ENCODE results near the gene CDH23. TPM values are rescaled to one million over a fixed set of nuclear protein-coding genes. Genes with fewer than 3 reads are reported as not detected.

Gene CDH23
- total and polyA plus RNA-seq, 2 donors (not counting 1 experiment from before 2014, with no cell fraction given): 0.37 to 0.89 TPM

GRCh38 chr10:71648933-71649320, 252.2 kb downstream of the CDH23 start:
- CTCF ChIA-PET: interaction anchor here (0.9 kb wide), 1 partner anchor 364 kb away, joined by 3 read pairs; no protein-coding TSS in a partner anchor
- DNase-seq: no peak
- Histone ChIP-seq H3K27me3 (replicated peaks in 1 of 4; ENCODE audit: control extremely low read depth in 1 of 4, control insufficient read depth in 3 of 4, insufficient read depth in 4 of 4, low read length in 3 of 4) (no peaks in the 10 kb centered on the region), H4K20me1 (ENCODE audit: control insufficient read depth, insufficient read depth, low read length, poor library complexity, severe bottlenecking) (no peaks in the 10 kb centered on the region), H3K4me2 (replicated peaks; ENCODE audit: low read depth, low read length, poor library complexity, severe bottlenecking) (no peak overlapping the region), H2AFZ (ENCODE audit: insufficient read depth, low read depth, low read length, poor library complexity, severe bottlenecking) (no peak overlapping the region), H3K36me3 (replicated peaks in 1 of 2; ENCODE audit: control extremely low read depth in 1 of 2, control insufficient read depth in 1 of 2, extremely low read depth in 1 of 2, insufficient read depth in 2 of 2, low read length in 1 of 2) (no peaks in the 10 kb centered on the region), H3K4me1 (ENCODE audit: control insufficient read depth in 2 of 2, insufficient read depth in 2 of 2, low read length in 2 of 2) (peaks cover 11 to 31% of the 10 kb centered on the region in 2 donors), H3K27ac (ENCODE audit: low read length in 2 of 2) (no peak overlapping the region), H3K79me2 (ENCODE audit: control insufficient read depth, insufficient read depth, low read length) (no peaks in the 10 kb centered on the region), H3K9me3 (ENCODE audit: control extremely low read depth in 1 of 3, control insufficient read depth in 2 of 3, insufficient read depth in 1 of 3, low read length in 2 of 3) (peaks cover 0 to 4% (median 0%) of the 10 kb centered on the region in 3 donors), H3K9ac (ENCODE audit: low read length) (no peak overlapping the region), H3K4me3 (ENCODE audit: control extremely low read depth in 1 of 5, extremely low read depth in 1 of 5, insufficient read depth in 1 of 5, low read depth in 2 of 5, low read length in 4 of 5) (no peak overlapping the region)
- Mint-ChIP-seq H3K27ac (no peak overlapping the region), H3K4me1 (peaks cover 28% of the 10 kb centered on the region), H3K27me3 (no peaks in the 10 kb centered on the region), H3K9me3 (ENCODE audit: insufficient read depth) (no peaks in the 10 kb centered on the region), H3K4me3 (no peak overlapping the region)
- POLR2A ChIA-PET: no interaction called here
- TF ChIP-seq, protein P1, sequence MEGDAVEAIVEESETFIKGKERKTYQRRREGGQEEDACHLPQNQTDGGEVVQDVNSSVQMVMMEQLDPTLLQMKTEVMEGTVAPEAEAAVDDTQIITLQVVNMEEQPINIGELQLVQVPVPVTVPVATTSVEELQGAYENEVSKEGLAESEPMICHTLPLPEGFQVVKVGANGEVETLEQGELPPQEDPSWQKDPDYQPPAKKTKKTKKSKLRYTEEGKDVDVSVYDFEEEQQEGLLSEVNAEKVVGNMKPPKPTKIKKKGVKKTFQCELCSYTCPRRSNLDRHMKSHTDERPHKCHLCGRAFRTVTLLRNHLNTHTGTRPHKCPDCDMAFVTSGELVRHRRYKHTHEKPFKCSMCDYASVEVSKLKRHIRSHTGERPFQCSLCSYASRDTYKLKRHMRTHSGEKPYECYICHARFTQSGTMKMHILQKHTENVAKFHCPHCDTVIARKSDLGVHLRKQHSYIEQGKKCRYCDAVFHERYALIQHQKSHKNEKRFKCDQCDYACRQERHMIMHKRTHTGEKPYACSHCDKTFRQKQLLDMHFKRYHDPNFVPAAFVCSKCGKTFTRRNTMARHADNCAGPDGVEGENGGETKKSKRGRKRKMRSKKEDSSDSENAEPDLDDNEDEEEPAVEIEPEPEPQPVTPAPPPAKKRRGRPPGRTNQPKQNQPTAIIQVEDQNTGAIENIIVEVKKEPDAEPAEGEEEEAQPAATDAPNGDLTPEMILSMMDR (IDR thresholded peaks at IDR 0.05): no peak
- no peak for TF ChIP-seq EZH2 (IDR thresholded peaks at IDR 0.05; ENCODE audit: borderline replicate concordance, insufficient read depth, low read depth, low read length, poor library complexity, severe bottlenecking)
- ATAC-seq (ENCODE audit: low read depth): no peak
- intact Hi-C loops (cut with micrococcal nuclease): loop anchor here (10.0 kb wide), 1 partner anchor 46 kb away; no protein-coding TSS in a partner anchor
- whole genome bisulfite sequencing (ENCODE audit: insufficient coverage): 71% methylated on average over 1 of the region's 7 CpGs

DNA sequence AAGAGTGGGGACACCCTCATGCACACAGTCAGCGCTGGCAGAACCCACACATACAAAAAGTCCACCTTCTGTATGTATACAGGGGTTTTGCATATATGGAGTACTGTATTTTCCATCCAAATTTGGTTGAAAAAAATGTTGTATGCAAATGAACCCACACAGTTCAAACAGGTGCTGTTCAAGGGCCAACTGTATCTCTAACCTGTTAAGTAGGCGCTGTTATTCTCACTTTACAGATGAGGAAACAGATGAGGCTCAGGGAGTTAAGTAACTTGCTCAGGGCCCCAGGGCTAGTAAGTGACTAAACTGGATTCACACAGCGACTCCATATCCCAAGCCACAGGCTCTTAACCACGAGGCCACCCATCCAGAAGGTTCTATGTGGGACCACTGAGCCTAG, 252.9 kb downstream of the CDH23 start:
- H3K27ac Mint-ChIP-seq: no peak overlapping the region
- no peak overlapping the region for H3K4me2 ChIP-seq (replicated peaks; ENCODE audit: low read depth, low read length, poor library complexity, severe bottlenecking)
- DNase-seq (no peak), ATAC-seq (ENCODE audit: low read depth) (peak; percentile 47)
- H3K9me3 Mint-ChIP-seq (ENCODE audit: insufficient read depth): no peaks in the 10 kb centered on the region
- no peak overlapping the region for H3K27ac ChIP-seq (ENCODE audit: low read length in 2 of 2)
- no peaks in the 10 kb centered on the region for H3K27me3 Mint-ChIP-seq
- H3K9me3 ChIP-seq (ENCODE audit: control extremely low read depth in 1 of 3, control insufficient read depth in 2 of 3, insufficient read depth in 1 of 3, low read length in 2 of 3): peaks cover 0 to 4% (median 0%) of the 10 kb centered on the region in 3 donors
- no peaks in the 10 kb centered on the region for H3K36me3 ChIP-seq (replicated peaks in 1 of 2; ENCODE audit: control extremely low read depth in 1 of 2, control insufficient read depth in 1 of 2, extremely low read depth in 1 of 2, insufficient read depth in 2 of 2, low read length in 1 of 2)
- H4K20me1 ChIP-seq (ENCODE audit: control insufficient read depth, insufficient read depth, low read length, poor library complexity, severe bottlenecking): no peaks in the 10 kb centered on the region
- no peaks in the 10 kb centered on the region for H3K79me2 ChIP-seq (ENCODE audit: control insufficient read depth, insufficient read depth, low read length)
- TF ChIP-seq, protein P1 (IDR thresholded peaks at IDR 0.05): no peak
- TF ChIP-seq EZH2 (IDR thresholded peaks at IDR 0.05; ENCODE audit: borderline replicate concordance, insufficient read depth, low read depth, low read length, poor library complexity, severe bottlenecking): no peak
- no peak overlapping the region for H3K4me3 ChIP-seq (ENCODE audit: control extremely low read depth in 1 of 5, extremely low read depth in 1 of 5, insufficient read depth in 1 of 5, low read depth in 2 of 5, low read length in 4 of 5)
- no peak overlapping the region for H3K9ac ChIP-seq (ENCODE audit: low read length)
- no peak overlapping the region for H3K4me3 Mint-ChIP-seq
- intact Hi-C loops (cut with micrococcal nuclease): loop anchor here (10.0 kb wide), 1 partner anchor 45 kb away; no protein-coding TSS in a partner anchor
- peaks cover 4 to 24% of the 10 kb centered on the region in 2 donors for H3K4me1 ChIP-seq (ENCODE audit: control insufficient read depth in 2 of 2, insufficient read depth in 2 of 2, low read length in 2 of 2)
- ChIA-PET POLR2A (interaction anchor here (0.5 kb wide), 1 partner anchor 344 kb away, joined by 8 read pairs; no protein-coding TSS in a partner anchor), CTCF (interaction anchor here (0.9 kb wide), 1 partner anchor 365 kb away, joined by 3 read pairs; no protein-coding TSS in a partner anchor)
- H3K4me1 Mint-ChIP-seq: peaks cover 22% of the 10 kb centered on the region
- H3K27me3 ChIP-seq (replicated peaks in 1 of 4; ENCODE audit: control extremely low read depth in 1 of 4, control insufficient read depth in 3 of 4, insufficient read depth in 4 of 4, low read length in 3 of 4): no peaks in the 10 kb centered on the region
- H2AFZ ChIP-seq (ENCODE audit: insufficient read depth, low read depth, low read length, poor library complexity, severe bottlenecking): no peak overlapping the region
- WGBS (ENCODE audit: insufficient coverage): 38% methylated on average over 1 of the region's 4 CpGs
